ENCODE data around the gene BGN.

GRCh38 chrX:153504445-153505016 is 9.8 kb downstream of the BGN start:
- TF ChIP-seq CTCF (IDR thresholded peaks at IDR 0.05; ENCODE audit: insufficient read depth, low read depth, low read length) = no peak
- no peak for TF ChIP-seq EZH2 (IDR thresholded peaks at IDR 0.05; ENCODE audit: insufficient read depth, low read length)

Data from astrocyte (in vitro differentiated cells and primary cell).